NCI-H69 (cell line): Measurements from ENCODE around the gene SORCS2.

ENCODE experiments used
- DNase-seq: peaks from one replicate; lab custom pipeline; 2025; lab: John Stamatoyannopoulos, UW

The SORCS2 gene

DNA sequence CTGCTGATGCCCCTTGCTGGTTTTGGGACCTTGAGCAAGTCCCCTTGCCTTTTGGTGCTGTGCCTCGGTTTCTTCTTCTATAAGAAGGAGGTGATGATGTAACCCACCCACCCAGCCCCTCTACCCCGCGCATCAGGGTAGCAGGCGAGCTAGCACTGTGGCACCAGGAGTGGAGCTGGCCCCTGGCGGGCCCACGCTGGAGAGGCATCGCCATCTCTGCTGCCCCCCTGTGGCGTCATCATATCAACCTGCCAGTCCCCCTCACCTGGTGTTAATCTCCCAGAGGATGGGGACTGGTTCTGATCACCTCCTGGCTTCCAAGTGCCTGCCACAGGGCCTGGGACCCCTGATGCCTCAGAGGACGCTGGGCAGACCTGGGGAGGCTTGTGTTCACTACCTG lies 6.3 kb upstream of the SORCS2 start:
- no peak for DNase-seq

DNA sequence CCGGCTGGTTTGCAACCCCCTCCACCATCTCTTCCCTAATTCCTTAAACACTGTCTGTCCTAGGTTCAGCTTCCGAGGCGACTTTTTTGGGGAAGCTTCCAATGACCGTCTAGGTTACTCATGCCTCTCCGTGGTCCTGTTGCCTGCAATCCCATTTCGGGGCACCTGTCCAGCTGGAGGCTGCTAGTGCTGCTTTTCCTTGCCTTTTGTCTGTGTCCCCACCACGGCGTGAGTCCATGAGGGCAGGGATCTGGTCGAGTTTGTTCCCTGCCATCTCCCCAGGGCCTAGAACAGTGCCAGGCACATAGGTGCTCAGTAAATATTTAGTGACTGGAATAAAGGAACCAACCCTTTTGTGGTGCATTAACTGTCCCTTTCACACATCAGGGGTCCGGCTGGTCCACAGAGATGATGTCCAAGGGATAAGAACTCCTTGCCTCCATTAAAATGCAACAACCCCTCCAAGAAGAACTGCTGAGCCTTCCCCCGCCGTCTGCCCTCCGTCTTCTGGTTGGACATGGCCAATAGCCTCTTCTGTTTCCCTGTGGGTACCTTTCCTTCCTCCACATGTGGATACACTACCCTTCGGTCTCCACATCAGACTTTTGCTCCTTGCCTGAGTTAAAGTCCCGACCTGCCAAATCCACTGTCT lies 5.7 kb upstream of the SORCS2 start:
- no peak for DNase-seq

- no peak for DNase-seq
These were observed 5.2 kb upstream of the SORCS2 start for GRCh38 chr4:7187168-7187535.

DNA sequence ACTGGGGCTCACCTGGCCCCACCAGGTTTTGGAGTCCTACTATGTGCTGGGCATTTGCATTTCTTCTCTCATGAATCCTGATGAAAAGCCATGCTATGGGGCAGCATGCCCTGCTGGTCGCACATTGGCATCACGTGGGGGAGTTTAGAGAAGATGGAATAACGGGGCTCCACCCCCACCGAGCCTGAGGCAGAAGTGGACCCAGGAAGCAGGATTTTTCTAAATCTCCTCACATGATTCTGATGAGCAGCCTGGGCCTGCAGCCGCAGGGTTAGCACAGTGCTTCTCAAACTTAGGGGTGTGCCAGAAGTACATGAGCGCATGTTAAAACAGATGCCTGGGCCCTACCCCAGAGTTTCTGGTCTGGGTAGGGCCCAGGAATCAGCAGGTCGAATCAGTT lies 4.6 kb upstream of the SORCS2 start:
- DNase-seq: no peak

DNA sequence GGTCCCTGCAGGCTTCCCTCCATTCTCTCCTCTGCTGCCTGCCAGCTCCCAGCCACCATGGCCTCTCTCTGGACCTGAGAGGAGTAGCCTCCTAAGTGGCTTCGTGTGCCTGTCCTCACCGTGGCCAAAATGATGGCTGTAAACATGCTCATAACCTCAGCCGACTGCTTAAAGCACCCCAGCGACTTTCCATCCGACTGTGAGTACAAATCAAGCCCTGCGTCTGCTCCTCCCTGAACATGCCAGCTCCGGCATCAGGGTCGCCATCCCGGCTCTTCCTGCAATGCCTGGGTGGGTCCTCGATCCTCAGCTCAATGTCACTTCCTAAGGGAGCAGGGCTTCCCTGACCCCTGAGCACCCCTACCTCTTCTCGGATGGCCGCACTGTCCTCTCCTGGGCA lies 3.3 kb upstream of the SORCS2 start:
- no peak for DNase-seq

DNA sequence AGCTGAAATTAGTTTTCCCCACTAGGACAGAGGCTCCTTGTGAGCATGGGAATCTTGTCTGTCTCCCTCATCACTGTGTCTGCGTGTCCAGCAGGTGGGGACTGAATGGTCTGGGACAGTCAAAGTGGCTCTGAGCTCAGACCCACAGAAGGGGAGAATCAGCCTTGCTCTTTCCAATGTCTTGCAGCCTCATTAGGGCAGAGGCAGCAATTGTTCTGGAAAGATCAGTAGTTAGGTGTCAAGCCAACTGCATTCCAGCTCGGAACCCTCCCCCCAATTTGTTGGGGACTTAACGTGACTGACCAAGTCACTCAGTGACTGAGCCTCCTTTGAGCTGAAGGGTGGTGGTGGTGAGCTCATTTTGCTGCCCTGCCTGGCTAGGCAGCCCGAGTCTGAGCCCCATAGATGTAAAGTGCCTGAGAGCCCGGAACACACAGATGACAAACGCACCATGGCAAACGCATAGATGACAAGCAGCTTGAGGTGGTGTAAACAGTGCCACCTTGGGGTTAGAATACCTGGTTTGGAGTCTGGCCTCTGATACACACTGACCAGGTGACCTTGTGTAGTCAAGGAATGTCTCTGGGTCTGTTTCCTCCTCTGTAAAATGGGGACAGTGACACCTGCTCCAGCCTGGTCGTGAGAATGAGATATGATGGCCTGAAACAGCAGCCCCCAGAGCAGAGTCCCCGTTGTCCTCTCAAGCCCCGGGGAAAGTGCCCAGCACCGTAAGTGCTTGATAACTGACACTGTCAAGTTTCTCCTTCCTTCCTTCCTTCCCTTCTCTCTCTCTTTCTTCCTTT lies 2.7 kb upstream of the SORCS2 start:
- peak; percentile 5 for DNase-seq

DNA sequence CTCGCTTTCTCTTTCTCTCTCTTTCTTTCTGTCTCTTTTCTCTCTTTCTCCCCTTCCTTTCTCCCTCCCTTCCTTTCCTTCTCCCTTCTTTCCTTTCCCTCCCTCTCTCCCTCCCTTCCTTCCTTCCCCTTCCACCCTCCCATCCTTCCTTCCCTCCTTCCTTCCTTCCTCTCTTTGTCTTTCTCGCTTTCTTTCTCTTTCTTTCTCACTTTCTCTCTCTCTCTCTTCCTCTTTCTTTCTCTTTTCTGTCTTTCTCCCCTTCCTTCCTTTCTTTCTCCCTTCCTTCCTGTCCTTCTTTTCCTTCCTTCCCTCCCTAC lies 2.1 kb upstream of the SORCS2 start:
- DNase-seq: no peak

GRCh38 chr4:7190691-7191545 lies 1.4 kb upstream of the SORCS2 start:
- DNase-seq: no peak

DNA sequence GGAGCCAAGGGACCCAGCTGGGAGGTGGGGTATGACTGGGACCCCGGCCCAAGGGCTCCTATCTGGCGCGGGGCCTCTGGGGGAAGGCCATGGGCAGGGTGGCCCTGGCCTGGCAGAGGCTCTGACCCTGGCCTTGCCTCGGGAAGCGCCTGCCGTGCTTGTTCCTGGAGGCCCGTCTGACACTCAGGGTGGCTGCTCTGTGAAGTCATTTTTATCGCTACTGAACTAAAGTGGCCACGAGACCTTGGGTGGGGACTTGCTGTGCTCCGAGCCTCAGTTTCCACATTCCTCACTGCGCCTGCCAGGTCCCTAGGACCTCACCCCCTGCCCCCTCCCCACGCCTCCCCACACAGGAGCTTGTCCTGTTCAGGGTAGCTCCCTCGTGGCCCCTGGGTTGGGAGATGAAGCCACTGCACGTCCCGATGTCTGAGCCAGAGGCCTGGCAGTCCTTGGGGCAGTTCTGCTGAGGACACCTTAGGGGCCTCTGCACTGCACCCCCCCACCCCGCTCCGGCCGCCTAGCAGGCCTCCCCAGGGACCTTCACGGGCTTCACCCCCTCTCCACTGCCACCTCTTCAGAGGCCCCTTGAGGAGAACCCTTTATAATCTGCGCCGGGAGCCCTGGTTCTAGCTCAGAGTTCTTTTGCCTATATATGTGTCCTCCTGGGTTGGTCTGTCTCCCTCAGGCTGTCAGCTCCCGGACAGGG lies 639 bp upstream of the SORCS2 start:
- DNase-seq: no peak

DNA sequence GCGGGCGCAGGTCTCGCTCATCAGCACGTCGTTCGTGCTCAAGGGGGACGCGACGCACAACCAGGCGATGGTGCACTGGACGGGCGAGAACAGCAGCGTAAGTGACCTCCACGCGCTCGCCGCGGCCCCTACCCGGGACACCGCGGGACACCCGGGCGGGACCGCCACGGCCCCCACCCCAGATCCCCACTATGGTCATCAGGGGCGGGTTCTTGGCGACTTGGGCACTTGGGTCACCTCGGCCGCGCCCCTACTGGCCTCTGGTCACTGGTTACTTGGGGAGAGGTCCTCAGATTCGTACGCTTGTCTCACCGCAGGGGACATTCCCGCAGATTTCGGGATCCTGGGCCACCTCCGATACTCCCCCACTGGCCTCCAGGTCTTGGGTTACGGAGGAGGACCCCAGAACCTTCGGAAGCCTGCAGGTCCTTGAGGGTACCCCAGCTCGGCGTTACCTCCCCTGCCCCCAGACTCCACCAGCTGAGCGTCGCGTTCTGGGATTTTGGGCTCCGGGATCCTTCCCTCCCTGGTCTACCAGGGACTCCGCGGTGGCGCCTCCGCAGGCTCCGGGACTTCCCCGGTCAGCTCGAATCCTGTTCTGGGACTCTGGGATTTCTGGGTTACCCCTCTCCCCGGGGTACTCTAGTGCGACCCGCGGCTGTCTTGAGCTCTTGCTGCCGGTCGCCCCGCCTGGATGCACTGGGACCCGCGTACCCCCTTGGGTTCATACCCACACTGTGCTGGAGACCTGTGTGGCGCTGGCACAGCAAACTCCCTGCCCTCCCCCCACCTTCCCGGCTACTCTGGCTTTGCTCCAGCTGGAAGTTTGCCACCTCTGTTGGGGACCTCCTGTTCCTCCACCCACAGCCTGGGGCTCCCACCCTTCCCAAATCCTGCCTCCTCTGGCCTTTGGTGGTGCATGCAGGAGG lies 956 bp downstream of the SORCS2 start:
- peak; percentile 62 for DNase-seq

- DNase-seq: no peak
These were observed 2.2 kb downstream of the SORCS2 start for GRCh38 chr4:7194251-7195140.

DNA sequence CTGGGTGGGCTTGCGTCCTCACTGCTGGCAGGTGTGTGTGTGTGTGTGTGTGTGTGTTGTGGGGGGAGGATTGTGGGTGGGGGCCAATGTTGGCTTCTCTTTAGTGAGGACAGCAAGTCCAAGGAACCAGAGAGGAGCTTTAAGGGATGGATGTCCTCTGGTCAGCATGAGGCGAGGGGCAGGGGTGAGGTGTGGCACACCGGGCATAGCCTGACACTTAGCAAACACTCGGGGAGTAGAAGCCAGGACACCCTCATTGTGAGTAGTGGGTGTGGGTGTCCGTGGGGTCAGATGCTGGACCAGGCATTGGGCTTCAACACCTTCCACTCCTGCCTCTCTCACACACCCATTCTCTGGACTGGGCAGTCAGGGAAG lies 2.8 kb downstream of the SORCS2 start:
- no peak for DNase-seq

DNA sequence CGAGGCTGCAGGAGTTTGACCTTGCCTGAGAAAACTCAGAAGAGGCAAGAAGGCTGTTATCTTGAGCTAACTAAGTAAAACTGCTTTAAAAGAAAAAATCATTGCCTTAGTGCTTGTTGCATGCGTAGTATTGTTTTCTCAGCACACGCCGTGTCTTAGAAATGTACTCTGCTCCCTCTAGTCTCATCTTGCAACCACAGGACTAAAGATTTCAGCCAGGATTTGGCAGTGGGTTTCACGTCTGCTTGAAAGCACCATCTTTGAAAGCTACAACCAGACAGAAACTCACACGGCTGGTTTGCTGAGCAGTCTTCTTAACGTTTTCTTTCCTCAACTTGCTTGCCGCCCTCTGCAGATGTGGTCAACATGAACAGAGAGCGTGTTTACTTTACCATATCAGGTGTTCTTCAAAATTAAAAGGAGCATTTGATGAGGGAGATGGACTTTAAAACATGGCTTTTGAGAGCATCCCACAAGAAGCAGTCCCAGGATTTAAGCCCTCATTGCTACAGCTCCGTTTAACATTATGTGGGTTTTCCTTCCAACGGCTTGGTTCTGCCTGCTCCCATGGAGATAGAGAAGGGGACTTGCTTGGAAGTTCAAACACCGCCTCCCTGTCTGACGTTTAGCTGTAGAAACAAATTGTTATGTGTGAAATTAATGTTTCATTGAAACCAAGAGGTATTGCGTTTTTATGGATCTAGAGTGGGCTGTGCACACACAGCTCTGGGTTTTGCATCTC lies 3.4 kb downstream of the SORCS2 start:
- no peak for DNase-seq

DNA sequence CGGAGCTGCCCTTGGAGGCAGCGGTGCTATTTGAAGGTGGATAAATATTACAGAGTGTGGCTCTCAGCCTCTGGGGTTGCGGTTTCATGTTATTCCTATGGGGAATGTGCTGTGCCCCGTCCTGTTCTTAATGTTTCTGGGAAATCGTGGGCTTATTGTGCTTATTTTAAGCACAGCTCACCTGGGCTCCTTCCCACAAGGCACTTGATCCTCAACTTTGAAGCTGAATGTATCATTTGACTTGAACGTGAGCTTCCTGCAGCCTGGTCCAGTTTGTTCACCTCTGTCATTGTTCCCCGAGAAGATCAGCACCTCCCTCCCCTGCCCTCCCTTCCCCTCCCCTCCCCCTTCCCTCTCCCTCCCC lies 3.9 kb downstream of the SORCS2 start:
- DNase-seq: no peak

DNA sequence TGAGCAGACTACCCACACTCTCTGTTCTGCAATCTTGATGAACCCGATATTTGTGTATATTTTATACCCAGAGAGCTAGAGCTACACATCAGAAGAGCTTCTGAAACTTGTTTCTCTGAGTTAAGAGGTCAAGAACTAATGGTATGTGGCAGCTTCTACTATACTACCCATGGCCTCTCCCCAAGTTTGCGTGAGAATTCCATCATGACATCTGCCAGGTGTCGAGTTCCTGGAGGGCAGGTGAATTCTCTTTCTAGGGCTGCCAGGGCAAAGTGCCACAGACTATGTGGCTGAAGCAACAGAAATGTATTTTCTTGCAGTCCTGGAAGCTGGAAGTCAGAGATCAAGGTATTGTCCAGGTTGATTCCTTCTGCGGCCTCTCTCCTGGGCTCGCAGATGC lies 4.4 kb downstream of the SORCS2 start:
- DNase-seq: no peak

DNA sequence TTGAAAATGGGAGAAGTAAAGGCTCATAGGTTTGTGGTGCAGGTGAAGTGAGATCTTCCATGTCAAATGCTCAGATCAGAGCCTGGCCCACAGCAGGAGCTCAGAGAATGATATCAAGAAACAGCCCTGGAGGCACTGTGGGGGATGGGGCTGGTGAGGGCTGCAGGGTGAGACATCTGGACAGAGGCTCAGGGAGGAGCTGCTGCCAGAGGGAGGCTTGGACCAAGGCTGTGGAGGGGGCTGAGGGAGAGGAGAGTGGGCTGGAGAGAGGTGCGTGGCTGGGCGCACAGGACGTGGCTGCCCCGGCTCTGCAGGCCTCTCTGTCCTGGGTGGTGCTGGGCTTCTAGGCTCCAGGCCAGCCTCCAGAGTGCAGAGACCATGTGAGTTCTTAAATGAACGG lies 5.6 kb downstream of the SORCS2 start:
- DNase-seq: peak; percentile 35

DNA sequence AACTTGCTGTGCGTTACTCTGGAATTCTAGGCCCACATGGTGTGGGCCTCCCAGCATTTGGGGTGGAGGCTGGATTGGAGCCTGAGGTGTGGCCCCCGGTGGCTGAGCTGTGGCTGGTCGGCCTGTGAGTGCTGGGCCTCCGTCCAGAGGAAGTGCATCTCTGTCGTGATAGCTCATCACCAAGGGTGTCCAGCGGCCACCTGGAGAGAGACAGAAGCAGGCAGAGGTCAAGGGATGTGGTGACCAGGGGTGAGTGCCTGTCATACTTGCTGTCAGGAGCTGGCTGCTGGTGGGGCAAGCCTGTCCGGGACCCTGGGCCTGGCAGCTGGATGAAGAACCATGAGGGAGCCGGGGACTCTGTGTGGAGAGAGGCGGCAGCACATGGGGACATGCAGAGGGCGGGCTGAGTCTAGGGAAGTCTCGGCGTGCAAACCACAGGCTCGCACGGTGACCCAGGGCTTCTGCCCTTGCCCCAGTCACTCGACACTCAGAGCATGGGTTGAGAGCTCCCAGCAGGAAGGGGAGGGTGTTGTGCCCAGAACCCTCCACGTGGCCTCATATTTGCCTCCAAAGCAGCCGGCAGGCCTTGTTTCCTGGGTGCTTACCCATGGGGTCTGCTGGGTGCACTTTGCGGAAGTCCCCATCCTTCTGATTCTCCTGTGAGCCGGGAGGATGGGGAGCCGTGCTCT lies 6.2 kb downstream of the SORCS2 start:
- no peak for DNase-seq

DNA sequence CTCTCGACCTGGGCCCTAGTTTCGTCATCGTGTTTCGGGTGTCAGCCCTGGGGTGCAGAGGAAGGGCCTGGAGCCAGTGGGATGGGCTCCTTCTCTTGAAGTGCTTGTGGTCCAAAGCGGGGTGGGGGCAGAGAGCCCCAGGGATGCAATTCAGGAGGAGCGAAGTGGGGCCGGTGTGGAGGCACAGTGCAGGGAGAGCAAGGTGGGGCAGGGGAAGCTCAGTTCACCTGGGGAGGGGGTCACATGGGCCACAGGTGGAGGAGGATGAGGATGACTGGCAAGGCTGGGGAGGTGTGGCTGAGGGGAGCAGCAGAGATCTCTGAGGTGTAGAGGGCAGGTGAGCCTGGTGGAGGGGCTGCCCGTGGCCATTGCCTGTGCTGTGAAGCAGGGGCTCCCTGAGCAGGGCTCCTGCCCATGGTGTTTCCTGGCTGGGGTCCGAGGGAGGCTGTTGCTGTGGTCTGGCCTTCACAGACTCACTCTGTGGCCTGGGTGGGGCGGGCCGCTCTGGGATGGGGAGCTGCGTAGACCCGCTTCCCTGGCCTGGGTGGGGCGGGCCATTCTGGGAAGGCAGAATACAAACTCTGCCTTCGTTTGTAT lies 6.9 kb downstream of the SORCS2 start:
- no peak for DNase-seq
